WTC11 (cell line): ENCODE results near the gene HTR6.

Experiments
- AFF4 ChIP-seq: sonication (generic); formaldehyde crosslinking; IDR thresholded peaks from 2 replicates; pipeline ENCODE4 v1.8.1; 2023; ENCODE audit warnings: mild to moderate bottlenecking, missing genetic modification reagents, borderline replicate concordance
- CTCF ChIP-seq: fragments of 200-600 bp; IDR thresholded peaks from 2 replicates; pipeline ENCODE4 v1.8.0; 2022; ENCODE audit warnings: antibody characterized with exemption
- E2F4 ChIP-seq: sonication (generic); formaldehyde crosslinking; IDR thresholded peaks from 2 replicates; pipeline ENCODE4 v1.8.1; 2022; ENCODE audit warnings: low read depth, mild to moderate bottlenecking, moderate library complexity, missing genetic modification reagents, borderline replicate concordance
- E2F5 ChIP-seq: sonication (generic); formaldehyde crosslinking; IDR thresholded peaks from 2 replicates; pipeline ENCODE4 v1.8.1; 2022; ENCODE audit warnings: mild to moderate bottlenecking, moderate library complexity, missing genetic modification reagents
- ETV6 ChIP-seq: sonication (generic); formaldehyde crosslinking; IDR thresholded peaks from 2 replicates; pipeline ENCODE4 v1.8.1; 2022; ENCODE audit warnings: mild to moderate bottlenecking, missing genetic modification reagents
- PREB ChIP-seq: sonication (generic); formaldehyde crosslinking; IDR thresholded peaks from 2 replicates; pipeline ENCODE4 v1.8.1; 2022; ENCODE audit warnings: mild to moderate bottlenecking, missing genetic modification reagents, moderate library complexity, borderline replicate concordance
- RELA ChIP-seq: sonication (generic); formaldehyde crosslinking; IDR thresholded peaks from 2 replicates; pipeline ENCODE4 v1.8.1; 2022; ENCODE audit warnings: missing genetic modification reagents, mild to moderate bottlenecking, borderline replicate concordance
- ZBTB21 ChIP-seq: sonication (generic); formaldehyde crosslinking; IDR thresholded peaks from 2 replicates; pipeline ENCODE4 v1.8.1; 2023; ENCODE audit warnings: mild to moderate bottlenecking, missing genetic modification reagents, borderline replicate concordance

GRCh38 chr1:19717467-19717866 is 52.8 kb downstream of the HTR6 start:
- TF ChIP-seq CTCF: no peak
- TF ChIP-seq PREB: no peak
- TF ChIP-seq AFF4 (CRISPR knock-in tag): no peak
- no peak for TF ChIP-seq E2F4 (CRISPR knock-in tag)
- TF ChIP-seq E2F5 (CRISPR knock-in tag): no peak
- TF ChIP-seq ETV6 (CRISPR knock-in tag): no peak
- TF ChIP-seq RELA (CRISPR knock-in tag): no peak
- no peak for TF ChIP-seq ZBTB21 (CRISPR knock-in tag)
